Karpas-422 (cell line): ENCODE data around the gene MTNR1A. TPM values are rescaled to one million over a fixed set of nuclear protein-coding genes. Genes with fewer than 3 reads are reported as not detected.
"Not testable (repeated sequence)": the region's sequence is repeated elsewhere in the genome, so short reads cannot be mapped to it uniquely, and the experiment has no call there.

ENCODE experiments used
- DNase-seq: peaks from one replicate; pipeline ENCODE4 v3.0.0-alpha.2; 2015
- H2AFZ ChIP-seq: fragments of 200-600 bp; sonication (generic); 2 replicates; pipeline ENCODE4 v1.6.1; 2014; ENCODE audit warnings: antibody characterized with exemption, low read length, mixed read lengths
- H3K27ac ChIP-seq: fragments of 200-600 bp; sonication (generic); 2 replicates; pipeline ENCODE4 v1.5.1; 2014; ENCODE audit warnings: mild to moderate bottlenecking, low read length, moderate library complexity
- H3K27me3 ChIP-seq: fragments of 200-600 bp; sonication (generic); 2 replicates; pipeline ENCODE4 v1.6.1; 2014; ENCODE audit warnings: low read length, mixed read lengths
- H3K36me3 ChIP-seq: fragments of 200-600 bp; sonication (generic); 2 replicates; pipeline ENCODE4 v1.6.1; 2014; ENCODE audit warnings: low read length, mixed read lengths; ENCODE audit not compliant: insufficient read depth
- H3K4me1 ChIP-seq: fragments of 200-600 bp; sonication (generic); 2 replicates; pipeline ENCODE4 v1.6.1; 2014; ENCODE audit warnings: mild to moderate bottlenecking, low read length, mixed read lengths
- H3K4me2 ChIP-seq: fragments of 200-600 bp; sonication (generic); 2 replicates; pipeline ENCODE4 v1.6.1; 2014; ENCODE audit warnings: low read length, low read depth, mild to moderate bottlenecking; ENCODE audit not compliant: poor library complexity, severe bottlenecking
- H3K4me3 ChIP-seq: fragments of 200-600 bp; sonication (generic); 2 replicates; pipeline ENCODE4 v1.5.1; 2014; ENCODE audit warnings: mild to moderate bottlenecking, antibody characterized with exemption, low read length, mixed read lengths
- H3K79me2 ChIP-seq: fragments of 200-600 bp; sonication (generic); 2 replicates; pipeline ENCODE4 v1.6.1; 2014; ENCODE audit warnings: mild to moderate bottlenecking, low read length, mixed read lengths
- H3K9ac ChIP-seq: fragments of 200-600 bp; sonication (generic); 2 replicates; pipeline ENCODE4 v1.6.0; 2014; ENCODE audit warnings: low read length
- H3K9me2 ChIP-seq: fragments of 200-600 bp; sonication (generic), shearing (Covaris generic); replicated peaks from 2 replicates; pipeline ENCODE4 v1.6.0; 2014; ENCODE audit warnings: mild to moderate bottlenecking, low read length, moderate library complexity; ENCODE audit not compliant: insufficient read depth
- H3K9me3 ChIP-seq: fragments of 300-700, 200-600 bp; sonication (generic); 2 replicates; pipeline ENCODE4 v1.6.1; 2014; ENCODE audit warnings: low read length, mixed read lengths
- H4K20me1 ChIP-seq: fragments of 200-600 bp; sonication (generic); 2 replicates; pipeline ENCODE4 v1.6.1; 2014; ENCODE audit warnings: mild to moderate bottlenecking, antibody characterized with exemption, low read length, low read depth; ENCODE audit not compliant: insufficient read depth
- total RNA-seq: library from RNA; depleted of rRNA; stranded (reverse); fragments of >200 nt; shearing (Covaris generic); gene quantifications from 2 replicates; pipeline ENCODE4 v1.2.3, GENCODE V29; 2014; ENCODE audit warnings: low replicate concordance

Gene MTNR1A
- total RNA-seq, 1 experiment from 2014 or later = not detected

GRCh38 chr4:186536285-186536684, 19.1 kb downstream of the MTNR1A start:
- H3K9me2 ChIP-seq = no peaks in the 10 kb centered on the region
- H3K27me3 ChIP-seq = no peaks in the 10 kb centered on the region
- no peaks in the 10 kb centered on the region for H3K36me3 ChIP-seq
- no peak overlapping the region for H3K9ac ChIP-seq
- H3K4me3 ChIP-seq = no peak overlapping the region
- no peak overlapping the region for H2AFZ ChIP-seq
- H3K27ac ChIP-seq = no peak overlapping the region
- no peaks in the 10 kb centered on the region for H3K4me1 ChIP-seq
- no peaks in the 10 kb centered on the region for H3K9me3 ChIP-seq
- H3K79me2 ChIP-seq = no peaks in the 10 kb centered on the region
- no peak for DNase-seq
- no peaks in the 10 kb centered on the region for H4K20me1 ChIP-seq
- no peak overlapping the region for H3K4me2 ChIP-seq

- no peaks in the 10 kb centered on the region for H4K20me1 ChIP-seq
- no peak overlapping the region for H3K27ac ChIP-seq
- no peaks in the 10 kb centered on the region for H3K9me2 ChIP-seq
- H3K79me2 ChIP-seq = no peaks in the 10 kb centered on the region
- DNase-seq = no peak
- no peak overlapping the region for H2AFZ ChIP-seq
- no peaks in the 10 kb centered on the region for H3K27me3 ChIP-seq
- no peaks in the 10 kb centered on the region for H3K9me3 ChIP-seq
- H3K4me3 ChIP-seq = no peak overlapping the region
- H3K9ac ChIP-seq = no peak overlapping the region
- H3K36me3 ChIP-seq = no peaks in the 10 kb centered on the region
- no peaks in the 10 kb centered on the region for H3K4me1 ChIP-seq
- H3K4me2 ChIP-seq = no peak overlapping the region
Measured at GRCh38 chr4:186534056-186534455, 21.3 kb downstream of the MTNR1A start.

- H3K79me2 ChIP-seq, H4K20me1 ChIP-seq, H3K4me2 ChIP-seq, DNase-seq, H3K27me3 ChIP-seq, H3K9ac ChIP-seq, H3K9me2 ChIP-seq, H3K9me3 ChIP-seq, H2AFZ ChIP-seq, H3K27ac ChIP-seq, H3K4me1 ChIP-seq, H3K4me3 ChIP-seq, H3K36me3 ChIP-seq: not testable (repeated sequence)
Measured at GRCh38 chr4:186523927-186524326, 31.4 kb downstream of the MTNR1A start.

- no peaks in the 10 kb centered on the region for H3K36me3 ChIP-seq
- no peak for DNase-seq
- H3K4me1 ChIP-seq = no peaks in the 10 kb centered on the region
- no peak overlapping the region for H3K4me2 ChIP-seq
- H3K9me2 ChIP-seq = no peaks in the 10 kb centered on the region
- no peak overlapping the region for H3K9ac ChIP-seq
- H4K20me1 ChIP-seq = no peaks in the 10 kb centered on the region
- no peaks in the 10 kb centered on the region for H3K79me2 ChIP-seq
- no peaks in the 10 kb centered on the region for H3K9me3 ChIP-seq
- no peak overlapping the region for H2AFZ ChIP-seq
- H3K4me3 ChIP-seq = no peak overlapping the region
- no peaks in the 10 kb centered on the region for H3K27me3 ChIP-seq
- no peak overlapping the region for H3K27ac ChIP-seq
Measured at GRCh38 chr4:186516287-186516686, 39.1 kb downstream of the MTNR1A start.

- Histone ChIP-seq H2AFZ (no peak overlapping the region), H3K4me3 (no peak overlapping the region), H3K9me2 (no peaks in the 10 kb centered on the region), H3K27me3 (no peaks in the 10 kb centered on the region), H4K20me1 (no peaks in the 10 kb centered on the region), H3K4me2 (no peak overlapping the region), H3K79me2 (no peaks in the 10 kb centered on the region), H3K4me1 (no peaks in the 10 kb centered on the region), H3K9me3 (no peaks in the 10 kb centered on the region), H3K9ac (no peak overlapping the region), H3K36me3 (no peaks in the 10 kb centered on the region), H3K27ac (no peak overlapping the region)
- DNase-seq = no peak
Measured at GRCh38 chr4:186514271-186514950, 41.0 kb downstream of the MTNR1A start.

GRCh38 chr4:186504771-186505170, 50.6 kb downstream of the MTNR1A start:
- H3K36me3 ChIP-seq, H3K4me1 ChIP-seq, H3K9ac ChIP-seq, H2AFZ ChIP-seq, H3K4me2 ChIP-seq, H3K27ac ChIP-seq, H3K27me3 ChIP-seq, DNase-seq, H4K20me1 ChIP-seq, H3K79me2 ChIP-seq, H3K9me3 ChIP-seq, H3K9me2 ChIP-seq, H3K4me3 ChIP-seq: not testable (repeated sequence)

GRCh38 chr4:186502231-186502630, 53.1 kb downstream of the MTNR1A start:
- H3K4me2 ChIP-seq = no peak overlapping the region
- no peak overlapping the region for H2AFZ ChIP-seq
- no peaks in the 10 kb centered on the region for H4K20me1 ChIP-seq
- no peaks in the 10 kb centered on the region for H3K79me2 ChIP-seq
- H3K27me3 ChIP-seq = no peaks in the 10 kb centered on the region
- H3K36me3 ChIP-seq = no peaks in the 10 kb centered on the region
- no peak overlapping the region for H3K27ac ChIP-seq
- no peak for DNase-seq
- 0 out of 2 replicates have a peak, but pooled peaks cover 3% of the 10 kb centered on the region for H3K4me1 ChIP-seq
- H3K9ac ChIP-seq = no peak overlapping the region
- H3K9me2 ChIP-seq = no peaks in the 10 kb centered on the region
- no peak overlapping the region for H3K4me3 ChIP-seq
- no peaks in the 10 kb centered on the region for H3K9me3 ChIP-seq

- H4K20me1 ChIP-seq = no peaks in the 10 kb centered on the region
- no peak overlapping the region for H2AFZ ChIP-seq
- H3K27me3 ChIP-seq = no peaks in the 10 kb centered on the region
- no peak overlapping the region for H3K27ac ChIP-seq
- no peak overlapping the region for H3K4me3 ChIP-seq
- H3K79me2 ChIP-seq = no peaks in the 10 kb centered on the region
- H3K9me3 ChIP-seq = no peaks in the 10 kb centered on the region
- no peak overlapping the region for H3K4me2 ChIP-seq
- H3K36me3 ChIP-seq = no peaks in the 10 kb centered on the region
- no peaks in the 10 kb centered on the region for H3K9me2 ChIP-seq
- no peak for DNase-seq
- H3K9ac ChIP-seq = no peak overlapping the region
- H3K4me1 ChIP-seq = 0 out of 2 replicates have a peak, but pooled peaks cover 3% of the 10 kb centered on the region
Measured at GRCh38 chr4:186501554-186501953, 53.8 kb downstream of the MTNR1A start.
